ENCODE data around the gene GTF3C4.

DNA sequence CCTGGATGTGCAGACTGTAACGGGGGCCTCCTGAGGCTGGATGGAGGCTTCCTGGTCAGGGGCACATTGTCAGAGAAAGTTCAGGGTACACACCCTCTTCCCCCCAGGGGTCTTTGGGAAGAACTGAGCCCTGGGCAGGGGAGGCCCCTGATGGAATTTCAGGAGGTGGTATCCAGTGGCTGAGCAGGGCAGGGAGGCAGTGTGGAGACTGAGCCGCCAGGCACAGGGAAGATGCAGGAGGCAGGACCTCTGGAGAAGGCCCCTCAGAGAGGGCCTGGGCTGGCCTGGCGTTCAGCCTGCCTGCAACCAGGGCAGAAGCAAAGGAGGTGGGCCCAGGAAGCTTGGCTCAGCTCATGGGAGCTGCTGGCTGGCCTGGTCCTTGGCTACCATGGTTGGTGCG is 53.5 kb downstream of the GTF3C4 start:
- TF ChIP-seq CEBPB (IDR thresholded peaks at IDR 0.05) (no peak), YY1 (IDR thresholded peaks at IDR 0.05; ENCODE audit: low read depth) (no peak), TEAD4 (IDR thresholded peaks at IDR 0.05) (no peak), CREB1 (IDR thresholded peaks at IDR 0.05; ENCODE audit: low read depth) (no peak), EP300 (IDR thresholded peaks at IDR 0.05; ENCODE audit: borderline replicate concordance) (no peak), RAD21 (IDR thresholded peaks at IDR 0.05; ENCODE audit: low read depth) (no peak), EGR1 (IDR thresholded peaks at IDR 0.05) (no peak), TCF12 (IDR thresholded peaks at IDR 0.05; ENCODE audit: low read depth) (no peak)
- TF ChIP-seq, protein P1, sequence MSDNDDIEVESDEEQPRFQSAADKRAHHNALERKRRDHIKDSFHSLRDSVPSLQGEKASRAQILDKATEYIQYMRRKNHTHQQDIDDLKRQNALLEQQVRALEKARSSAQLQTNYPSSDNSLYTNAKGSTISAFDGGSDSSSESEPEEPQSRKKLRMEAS (IDR thresholded peaks at IDR 0.05), result no peak
- TF ChIP-seq, protein P2, sequence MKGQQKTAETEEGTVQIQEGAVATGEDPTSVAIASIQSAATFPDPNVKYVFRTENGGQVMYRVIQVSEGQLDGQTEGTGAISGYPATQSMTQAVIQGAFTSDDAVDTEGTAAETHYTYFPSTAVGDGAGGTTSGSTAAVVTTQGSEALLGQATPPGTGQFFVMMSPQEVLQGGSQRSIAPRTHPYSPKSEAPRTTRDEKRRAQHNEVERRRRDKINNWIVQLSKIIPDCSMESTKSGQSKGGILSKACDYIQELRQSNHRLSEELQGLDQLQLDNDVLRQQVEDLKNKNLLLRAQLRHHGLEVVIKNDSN (IDR thresholded peaks at IDR 0.05), result no peak

All from Ishikawa (cell line).